HG03045 (cell line): ENCODE data around the gene TTC38.

Experiments used
- ATAC-seq: cut with Tn5 transposase; IDR thresholded peaks from one replicate; pipeline ENCODE4 v1.9.1; 2021; ENCODE audit warnings: mild to moderate bottlenecking, moderate library complexity; ENCODE audit not compliant: unreplicated experiment

TTC38 gene

DNA sequence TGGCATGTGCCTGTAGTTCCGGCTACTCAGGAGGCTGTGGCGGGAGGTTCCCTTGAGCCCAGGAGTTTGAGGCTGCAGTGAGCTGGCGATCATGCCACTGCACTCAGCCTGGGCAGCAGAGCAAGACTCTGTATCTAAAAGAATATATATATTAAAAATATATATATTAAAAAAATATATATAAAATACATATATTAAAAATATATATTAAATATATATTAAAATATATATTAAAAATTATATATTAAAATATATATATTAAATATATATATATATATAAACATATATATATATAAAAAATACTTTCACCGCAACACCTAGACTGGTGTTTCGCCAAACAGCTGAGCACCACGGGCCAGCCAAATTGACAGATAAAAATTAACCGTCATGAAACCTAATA is 8.8 kb downstream of the TTC38 start:
- ATAC-seq = no peak

DNA sequence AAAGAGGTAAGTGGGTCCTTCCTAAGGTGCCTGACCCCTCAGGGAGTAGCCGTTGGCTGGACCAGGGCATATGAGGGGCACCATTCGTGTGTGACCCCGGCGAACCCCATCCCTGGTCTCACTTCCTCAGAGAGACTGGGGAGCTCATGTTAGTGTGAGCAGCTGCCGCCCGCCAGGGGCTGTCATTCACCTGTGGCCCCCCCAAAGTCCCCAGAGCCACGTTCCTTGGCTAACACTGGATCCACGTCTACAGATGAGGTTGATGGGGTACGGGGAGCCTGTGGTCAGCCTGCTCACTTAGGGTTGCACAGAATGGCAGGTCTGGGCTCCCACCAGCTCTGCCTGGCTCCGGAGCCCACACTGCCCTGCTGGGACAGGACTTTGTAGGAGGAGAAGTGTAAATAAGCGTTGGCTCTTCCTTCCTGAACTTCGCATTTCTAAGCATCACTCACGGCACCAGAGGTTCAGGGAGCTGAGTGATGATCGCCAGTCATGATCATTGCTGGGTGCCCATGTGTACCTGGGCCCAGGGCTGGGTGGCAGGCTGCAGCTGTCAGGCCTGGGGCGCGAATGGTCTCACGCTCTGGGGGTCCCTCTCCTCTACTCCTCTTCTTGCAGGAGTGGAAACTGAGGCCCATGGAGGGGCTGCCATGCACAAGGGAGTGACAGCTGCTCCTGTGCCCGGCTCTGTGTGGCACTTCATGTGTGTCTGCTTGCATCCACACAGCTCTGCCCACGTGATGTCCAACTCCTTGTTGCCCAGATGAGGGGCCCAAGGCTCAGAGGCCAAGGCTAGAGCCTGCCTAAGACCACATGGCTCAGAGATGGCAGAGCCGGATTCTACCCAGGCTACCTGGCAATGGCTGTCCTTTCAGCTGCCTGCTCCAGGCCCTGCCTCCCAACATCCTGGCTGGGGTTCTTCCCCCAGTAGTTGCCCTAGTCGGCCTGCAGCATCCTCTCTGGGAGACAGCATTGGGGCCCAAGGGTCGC is 11.1 kb downstream of the TTC38 start:
- no peak for ATAC-seq

DNA sequence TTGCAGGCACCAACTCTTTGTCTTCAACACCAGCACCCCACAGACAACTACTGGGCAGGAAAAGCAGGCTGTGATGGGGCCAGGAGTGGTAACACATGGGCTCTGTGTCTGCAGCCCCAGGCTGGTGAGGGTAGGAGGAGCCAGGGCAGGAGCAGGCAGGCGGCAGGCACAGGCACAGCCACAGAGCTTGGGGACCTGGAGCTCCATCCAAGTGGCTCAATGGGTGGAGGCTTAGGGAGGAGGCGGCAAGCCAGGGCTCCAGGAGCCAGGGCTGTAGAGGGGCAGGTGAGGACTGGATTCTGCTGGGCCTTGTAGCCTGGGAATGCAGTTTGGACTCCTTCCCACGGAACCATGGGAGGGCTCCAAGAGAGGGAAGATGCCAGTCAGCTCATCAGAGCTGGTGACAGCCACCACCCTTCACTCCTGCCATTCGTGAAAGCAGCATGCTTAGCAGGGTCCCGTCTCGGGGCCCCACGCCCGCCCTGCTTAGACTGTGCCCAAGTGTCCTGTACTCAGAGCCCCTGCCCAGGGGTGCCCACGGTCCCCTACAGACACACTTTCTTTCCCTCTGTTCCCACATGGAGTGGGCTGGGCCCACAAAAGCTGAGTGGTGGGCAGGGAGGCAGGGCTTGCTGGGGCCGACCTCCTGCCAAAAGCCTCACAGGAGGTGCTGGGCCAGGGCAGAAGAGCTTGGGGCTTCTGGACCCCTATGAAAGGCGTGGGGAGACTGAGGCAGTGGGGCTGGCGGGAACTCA is 12.4 kb downstream of the TTC38 start:
- ATAC-seq = no peak

DNA sequence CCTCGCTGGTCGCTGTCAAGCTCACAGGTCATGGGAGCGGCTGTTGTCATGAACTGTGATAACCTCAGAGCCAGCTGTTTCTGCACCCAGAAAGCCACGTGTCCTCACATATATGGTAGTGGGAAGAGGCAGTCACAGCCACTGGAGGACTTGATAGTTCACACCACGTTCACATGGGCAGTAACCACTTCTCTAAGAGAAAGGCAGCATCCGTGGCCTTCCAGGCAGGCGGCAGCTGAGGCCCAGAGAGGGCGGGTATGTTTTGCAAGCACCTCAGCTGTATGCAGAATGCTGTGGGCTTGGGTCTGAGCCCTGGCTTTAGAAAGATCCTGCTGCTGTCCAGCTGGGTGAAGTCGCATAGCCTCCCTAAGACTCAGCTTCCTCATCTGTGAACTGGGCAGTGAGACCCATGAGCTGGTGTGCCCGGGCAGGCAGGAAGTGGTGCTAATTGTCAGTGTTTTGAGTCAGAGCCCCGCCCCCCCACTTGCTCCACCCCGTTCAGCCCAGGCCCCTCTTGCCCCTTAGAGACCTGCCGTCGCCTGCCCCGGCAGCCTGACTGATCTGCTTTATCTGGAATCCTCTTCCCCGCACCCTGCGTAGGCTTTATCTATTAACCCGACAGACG is 13.3 kb downstream of the TTC38 start:
- ATAC-seq = no peak

DNA sequence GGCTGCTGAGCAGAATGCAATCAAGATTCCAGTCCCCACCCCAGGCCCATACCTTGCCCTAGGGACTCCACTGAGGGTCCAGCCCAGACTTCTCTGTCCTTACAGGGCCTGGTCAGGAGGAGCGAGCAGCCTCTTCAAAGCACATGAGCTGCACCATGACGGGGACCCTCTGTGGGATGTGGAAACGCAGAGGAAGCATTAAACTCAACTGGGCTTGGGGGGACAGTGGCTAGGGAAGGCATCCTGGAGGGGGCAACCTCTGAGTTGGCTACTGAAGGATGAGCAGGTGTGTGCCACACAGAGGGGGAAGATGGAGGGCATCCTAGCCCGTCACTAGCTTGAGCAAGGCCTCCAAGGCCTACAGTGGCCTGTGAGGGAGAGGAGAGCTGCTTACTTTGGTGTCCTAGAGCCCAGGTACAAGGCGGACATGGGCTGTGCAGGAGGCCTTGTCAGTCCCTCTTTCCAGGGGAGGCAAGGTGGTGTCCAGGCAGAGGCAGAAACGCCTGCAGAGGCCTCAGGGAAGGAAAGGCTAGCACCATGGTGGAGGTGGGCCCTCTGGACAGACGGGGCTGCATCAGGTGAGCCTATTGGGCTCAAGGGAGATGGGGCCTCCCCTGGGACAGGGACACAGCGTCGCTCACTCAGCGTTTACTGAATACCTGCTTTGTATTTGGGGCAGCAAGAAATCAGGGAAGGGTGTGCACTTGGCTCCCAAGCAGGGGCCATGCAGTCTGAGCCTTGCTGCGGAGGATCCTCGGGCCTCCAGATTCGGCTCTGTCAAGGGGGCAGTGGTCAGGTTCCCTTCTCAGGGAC is 14.3 kb downstream of the TTC38 start:
- no peak for ATAC-seq

DNA sequence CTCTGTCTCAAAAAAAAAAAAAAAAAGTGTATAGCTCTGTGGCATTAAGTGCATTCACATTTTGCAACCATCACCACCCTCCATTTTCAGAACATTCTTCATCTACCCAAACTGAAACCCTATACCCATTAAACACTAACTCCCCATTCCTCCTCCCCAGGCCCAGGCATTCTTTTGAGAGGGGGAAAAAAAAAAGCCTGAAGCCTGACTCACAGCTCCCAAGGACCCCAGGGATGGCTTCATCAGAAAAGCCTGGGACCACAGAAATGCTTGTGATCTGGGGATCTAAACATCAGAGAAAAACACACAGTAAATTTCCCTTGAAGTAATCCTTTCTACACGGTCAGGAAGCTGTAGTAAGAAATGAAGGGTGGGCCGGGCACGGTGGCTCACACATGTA is 18.2 kb downstream of the TTC38 start:
- no peak for ATAC-seq

DNA sequence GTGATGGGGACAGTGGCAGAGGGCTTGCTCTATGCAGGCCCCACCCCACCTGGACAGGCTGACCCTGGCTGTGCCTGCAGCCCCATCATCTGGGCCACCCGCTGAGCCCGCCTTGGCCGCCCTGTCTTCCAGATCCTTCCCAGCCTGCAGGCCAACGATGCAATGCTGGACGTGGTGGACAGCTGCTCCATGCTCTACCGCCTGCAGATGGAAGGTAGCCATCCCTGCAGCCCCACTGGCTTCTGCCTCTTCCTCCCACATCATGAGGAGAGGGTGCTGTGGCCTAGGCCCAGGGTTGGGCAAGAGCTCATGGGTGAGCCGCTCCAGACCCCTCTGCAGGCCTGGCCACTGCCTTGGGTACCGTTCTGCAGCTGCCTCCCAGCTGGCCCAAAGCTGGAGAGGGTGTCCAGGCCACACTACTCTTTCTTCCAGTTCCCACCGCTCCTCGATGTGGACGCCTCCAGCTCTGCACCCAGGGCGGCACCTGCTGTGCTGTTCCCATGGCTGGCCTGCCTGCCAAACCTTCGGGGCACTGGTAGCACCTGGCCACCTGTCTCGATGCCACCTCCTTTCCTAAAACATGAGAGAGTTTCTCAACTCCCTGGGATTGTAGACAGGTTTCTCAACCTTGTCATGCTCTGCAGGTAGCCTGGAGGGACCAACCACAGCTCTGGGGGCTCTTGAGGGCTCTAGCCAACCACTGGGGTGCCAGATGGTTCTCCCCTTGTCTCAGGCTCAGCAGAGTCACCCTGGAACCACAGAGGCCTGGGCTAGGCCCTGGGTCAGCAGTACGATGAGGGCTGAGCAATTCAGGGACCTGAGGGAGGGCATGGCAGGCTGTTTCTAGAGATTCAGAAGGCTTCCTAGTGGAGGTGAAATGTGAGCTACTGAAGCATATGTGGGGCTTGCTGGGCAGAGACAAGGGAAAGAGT is 19.4 kb downstream of the TTC38 start:
- no peak for ATAC-seq

DNA sequence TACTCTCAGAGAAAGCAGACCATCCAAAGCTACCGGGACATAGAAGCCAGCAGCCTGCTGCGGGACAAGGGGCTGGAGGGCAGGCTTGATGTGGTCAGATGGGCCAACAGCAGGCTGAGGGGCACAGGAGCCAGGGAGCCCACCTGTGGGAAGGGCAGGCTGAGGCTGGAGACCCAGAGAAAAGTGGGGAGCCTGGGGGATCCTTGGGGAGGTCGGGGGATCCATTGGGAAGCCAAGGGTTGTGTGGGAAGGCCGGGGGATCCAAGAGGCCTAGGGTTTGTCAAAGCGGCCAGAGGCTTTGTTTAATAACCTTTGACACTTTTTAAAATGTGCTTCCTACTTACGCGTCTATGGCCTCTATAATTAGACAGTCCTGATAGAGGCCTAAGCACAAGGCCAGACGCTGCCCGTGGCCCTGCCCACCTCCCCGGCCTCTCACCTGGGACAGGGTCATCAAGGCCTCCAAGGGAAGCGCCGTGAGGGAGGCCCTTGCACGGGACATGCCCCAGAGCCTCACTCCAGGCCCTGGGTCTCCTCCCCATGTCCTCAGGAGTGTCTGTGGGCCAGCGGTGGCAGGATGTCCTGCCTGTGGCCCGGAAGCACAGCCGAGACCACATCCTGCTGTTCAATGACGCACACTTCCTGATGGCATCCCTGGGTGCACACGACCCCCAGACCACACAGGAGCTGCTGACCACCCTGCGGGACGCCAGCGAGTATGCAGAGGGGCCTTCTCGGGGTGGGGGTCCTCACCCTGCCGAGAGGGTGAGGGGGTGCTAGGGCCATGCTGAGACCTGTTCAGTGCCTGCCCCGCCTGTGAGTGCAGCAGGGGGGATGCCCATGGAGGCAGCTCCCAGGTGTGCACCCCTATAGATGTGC is 20.3 kb downstream of the TTC38 start:
- ATAC-seq = no peak

DNA sequence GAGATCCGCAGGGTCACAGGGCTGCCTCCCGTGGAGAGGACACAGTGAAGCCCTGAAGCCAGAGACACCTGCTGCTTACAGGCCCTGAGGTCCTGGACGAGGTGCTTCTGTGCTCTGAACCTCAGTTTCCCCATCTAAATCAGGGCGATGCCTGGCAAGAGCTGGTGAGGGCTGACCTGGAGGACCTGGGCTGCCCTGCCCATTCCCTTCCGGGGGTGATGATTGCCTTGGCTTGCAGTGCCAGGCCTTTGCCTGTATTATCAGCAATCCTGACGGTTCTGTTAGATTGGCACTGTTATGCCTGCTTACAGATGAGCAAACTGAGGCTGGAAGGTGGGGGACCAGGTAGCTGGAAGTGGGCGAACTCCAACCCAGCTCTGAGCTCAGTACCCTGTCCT is 21.0 kb downstream of the TTC38 start:
- no peak for ATAC-seq

DNA sequence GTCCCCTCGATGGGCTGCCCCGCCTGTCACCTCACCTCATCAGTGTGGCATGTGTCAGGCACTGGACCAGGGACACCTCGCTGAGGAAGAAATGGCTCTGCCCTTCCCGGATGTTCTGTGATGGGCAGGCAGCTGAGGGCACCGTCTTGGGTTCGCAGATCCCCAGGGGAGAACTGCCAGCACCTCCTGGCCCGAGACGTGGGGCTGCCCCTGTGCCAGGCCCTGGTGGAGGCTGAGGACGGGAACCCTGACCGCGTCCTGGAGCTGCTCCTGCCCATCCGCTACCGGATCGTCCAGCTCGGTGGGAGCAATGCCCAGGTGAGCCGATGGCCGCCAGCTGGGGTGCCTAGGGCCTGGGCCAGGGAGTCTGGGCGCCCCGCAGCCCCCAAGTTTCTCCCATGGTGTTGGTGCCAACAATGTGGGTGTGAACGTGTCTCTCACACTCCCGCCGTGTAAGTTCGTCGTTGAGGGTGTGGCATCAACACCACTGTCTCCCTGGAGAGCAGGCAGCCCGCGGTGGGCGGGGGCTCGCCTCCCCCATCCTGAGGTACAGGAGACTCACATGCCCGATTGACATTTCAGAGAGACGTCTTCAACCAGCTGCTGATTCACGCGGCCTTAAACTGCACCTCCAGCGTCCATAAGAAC is 21.6 kb downstream of the TTC38 start:
- ATAC-seq = no peak

DNA sequence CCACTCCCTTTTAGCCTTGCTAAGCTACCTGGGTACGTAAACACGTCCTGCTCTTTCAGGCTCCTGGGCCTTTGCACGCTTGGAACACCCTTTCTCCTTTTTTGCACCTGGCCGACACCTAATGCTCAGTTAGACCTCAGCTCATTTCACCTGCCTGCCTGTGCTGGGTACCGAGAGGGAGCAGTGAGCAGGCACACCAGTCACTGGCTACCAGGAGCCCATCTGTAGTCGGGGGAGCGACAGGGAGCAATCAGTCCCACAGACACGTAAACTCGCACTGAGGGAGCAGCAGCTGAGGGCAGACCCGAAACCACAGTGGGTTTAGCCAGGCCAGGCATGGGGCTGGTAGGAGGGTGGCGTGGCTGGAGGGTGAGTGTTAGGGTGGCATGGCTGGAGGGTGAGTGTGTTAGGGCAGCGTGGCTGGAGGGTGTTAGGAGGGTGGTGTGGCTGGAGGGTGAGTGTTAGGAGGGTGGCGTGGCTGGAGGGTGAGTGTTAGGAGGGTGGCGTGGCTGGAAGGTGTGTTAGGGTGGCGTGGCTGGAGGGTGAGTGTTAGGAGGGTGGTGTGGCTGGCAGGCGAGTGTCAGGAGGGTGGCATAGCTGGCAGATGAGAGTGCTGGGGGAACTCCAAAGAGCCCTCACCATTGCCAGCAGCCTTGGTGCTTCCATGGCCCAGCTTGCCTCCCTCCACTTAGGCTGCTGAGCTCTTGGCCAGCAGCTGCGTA is 22.5 kb downstream of the TTC38 start:
- no peak for ATAC-seq

DNA sequence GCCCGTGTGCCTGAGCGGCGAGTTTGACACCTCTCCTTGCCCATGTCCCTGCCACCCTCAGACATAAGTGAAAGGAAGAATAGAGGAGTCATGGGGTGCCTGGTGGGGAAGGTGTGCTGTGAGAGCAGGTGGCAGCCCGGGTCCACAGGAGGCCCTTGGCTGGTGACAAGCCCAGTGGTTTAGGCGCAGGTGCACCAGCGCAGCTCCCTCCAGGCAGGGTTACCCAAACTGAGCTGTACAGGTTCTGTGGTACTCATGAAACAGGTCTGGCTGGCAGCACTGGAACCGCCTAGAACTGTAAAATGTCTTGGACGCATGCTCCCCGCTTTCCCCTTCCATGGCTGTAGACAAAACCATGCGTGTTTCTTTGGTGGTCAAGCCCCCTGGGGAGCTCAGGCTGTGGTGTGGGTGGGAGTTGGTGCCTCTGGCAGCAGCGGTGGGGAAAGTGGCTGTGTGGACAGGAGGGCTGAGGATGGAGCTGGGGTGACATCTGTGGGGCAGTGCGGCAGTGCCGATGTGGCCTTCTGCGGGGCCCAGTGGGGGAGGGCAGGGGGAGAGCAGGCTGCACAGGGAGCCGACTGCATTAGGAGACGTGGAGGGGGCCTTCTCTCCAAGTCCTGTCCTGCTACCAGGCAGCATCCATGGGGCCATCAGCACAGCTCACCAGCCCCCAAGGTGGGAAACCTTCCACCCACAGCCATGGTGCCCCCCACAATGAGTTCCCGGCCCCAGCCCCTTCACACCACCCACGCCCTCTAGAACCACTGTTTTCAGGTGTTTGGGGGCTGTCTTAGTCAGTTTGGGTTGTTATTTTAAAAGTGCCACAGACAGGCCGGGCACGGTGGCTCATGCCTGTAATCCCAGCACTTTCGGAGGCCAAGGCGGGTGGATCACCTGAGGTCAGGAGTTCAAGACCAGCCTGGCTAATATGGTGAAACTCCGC is 23.3 kb downstream of the TTC38 start:
- no peak for ATAC-seq

DNA sequence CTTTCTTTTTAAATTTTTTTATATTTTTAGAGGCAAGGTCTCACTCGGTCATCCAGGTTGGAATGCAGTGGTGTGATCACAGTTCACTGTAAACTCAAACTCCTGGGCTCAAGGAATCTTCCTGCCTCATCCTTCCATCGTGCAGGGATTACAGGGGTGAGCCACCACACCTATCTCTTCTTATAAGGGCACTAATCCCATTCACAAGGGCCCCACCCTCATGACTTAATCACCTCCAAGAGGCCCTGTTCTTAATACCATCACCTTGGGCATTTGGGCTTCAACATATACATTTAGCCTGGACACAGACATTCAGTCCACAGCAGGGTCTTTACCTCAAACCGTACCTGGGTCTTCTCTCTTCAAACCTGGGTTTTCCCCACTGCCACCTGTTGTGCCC is 24.4 kb downstream of the TTC38 start:
- ATAC-seq = no peak

DNA sequence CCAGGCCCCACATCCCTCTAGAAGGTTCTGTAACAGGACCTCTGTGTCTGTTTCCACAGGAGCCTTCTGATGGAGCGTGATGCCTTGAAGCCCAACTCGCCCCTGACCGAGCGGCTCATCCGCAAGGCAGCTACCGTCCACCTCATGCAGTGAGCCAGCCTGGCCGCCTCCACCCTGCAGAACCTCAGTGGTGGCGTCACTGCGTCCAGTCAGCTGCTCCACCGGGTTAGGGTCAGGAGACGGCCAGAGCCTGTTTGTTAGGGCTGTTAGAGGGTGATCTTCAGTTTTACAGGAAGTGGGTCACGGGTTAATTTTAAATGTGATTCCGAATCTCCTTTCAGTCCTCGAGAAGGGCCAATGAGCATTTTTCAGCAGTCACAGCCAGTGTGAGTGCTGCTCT is 24.9 kb downstream of the TTC38 start:
- no peak for ATAC-seq

DNA sequence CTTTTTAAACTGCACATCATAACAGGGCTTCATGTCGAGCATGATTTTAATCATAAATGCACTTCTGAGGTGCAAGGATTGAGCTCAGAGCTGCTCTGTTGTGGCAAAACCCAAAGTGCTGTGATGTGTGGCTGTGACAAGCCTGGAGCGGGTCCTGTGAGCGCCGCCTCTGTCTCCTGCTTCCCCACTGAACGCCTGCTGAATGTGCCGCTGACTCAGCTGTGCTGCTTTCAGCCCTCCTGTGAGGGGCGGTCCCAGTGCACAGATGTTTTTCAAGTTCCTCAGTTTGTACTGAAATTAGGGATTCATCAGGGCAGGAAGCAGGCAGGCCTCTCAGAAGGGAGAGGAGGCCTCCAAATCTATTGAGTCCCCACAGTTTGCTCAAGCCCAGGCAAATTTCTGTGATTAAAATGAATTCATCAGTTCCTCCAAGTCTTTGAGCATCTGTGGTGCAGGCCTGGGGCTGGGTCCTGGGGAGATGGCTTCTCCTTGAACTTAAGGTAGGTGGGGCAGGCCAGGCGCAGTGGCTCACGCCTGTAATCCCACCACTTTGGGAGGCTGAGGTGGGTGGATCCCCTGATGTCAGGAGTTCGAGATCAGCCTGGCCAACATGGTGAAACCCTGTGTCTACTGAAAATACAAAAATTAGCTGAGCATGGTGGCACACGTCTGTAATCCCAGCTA is 25.9 kb downstream of the TTC38 start:
- no peak for ATAC-seq

DNA sequence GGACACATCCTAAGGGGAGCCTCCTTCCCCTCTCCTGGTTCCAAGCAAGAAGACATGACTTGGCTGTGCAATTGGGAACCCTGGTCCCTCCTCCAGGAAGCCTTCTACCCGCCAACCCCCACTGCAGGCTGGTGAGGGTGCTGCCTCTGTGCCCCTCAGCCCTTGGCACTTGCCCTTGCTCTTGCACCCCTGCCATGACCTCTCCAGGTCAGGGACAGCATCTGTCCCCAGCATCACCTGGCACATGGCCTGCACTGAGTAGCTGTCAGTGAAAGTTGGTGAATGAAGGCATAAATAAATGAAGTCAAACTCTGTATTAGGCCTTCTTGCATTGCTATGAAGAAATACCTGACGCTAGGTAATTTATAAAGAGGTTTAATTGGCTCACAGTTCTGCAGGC is 27.0 kb downstream of the TTC38 start:
- ATAC-seq = no peak
